ENCODE measurements around the gene CCDC51. TPM values are rescaled to one million over a fixed set of nuclear protein-coding genes. Genes with fewer than 3 reads are reported as not detected.

Gene CCDC51
- polyA plus RNA-seq, 1 donor from 2014 or later, result 13.4 TPM

DNA sequence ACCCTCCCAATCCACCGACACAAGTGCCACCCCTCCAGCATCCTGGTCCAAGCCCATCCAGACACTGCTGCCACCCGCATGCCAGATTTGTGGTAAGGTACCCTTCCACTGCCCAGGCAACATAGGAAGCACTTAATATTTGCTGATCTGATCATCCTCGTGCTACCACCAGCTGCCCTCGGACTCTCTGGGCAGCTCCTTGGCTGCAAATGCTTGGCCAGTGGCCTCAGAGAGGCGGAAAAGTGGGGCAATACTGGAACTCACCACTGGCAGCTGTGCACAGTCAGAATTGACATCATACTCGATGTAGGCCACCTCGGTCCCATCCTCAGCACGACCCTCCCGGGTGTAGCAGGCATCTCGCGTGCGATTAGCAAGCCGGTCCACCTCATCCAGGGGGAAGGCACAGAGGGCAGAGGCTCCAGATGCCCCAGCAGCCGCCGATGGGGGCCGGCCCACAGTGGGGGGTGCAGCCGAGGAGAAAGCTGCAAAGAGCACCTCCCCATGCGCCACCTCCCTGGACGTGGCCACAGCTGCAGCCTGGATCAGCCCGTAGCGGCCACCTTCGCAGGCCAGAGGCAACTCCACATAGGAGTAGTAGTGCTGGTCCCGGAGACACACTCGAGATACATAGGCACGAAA, 16.6 kb downstream of the CCDC51 start:
- no peaks in the 10 kb centered on the region for H3K9me3 Mint-ChIP-seq
- no peak overlapping the region for H3K4me3 Mint-ChIP-seq
- H3K4me1 Mint-ChIP-seq, result peaks cover 2 to 4% (median 3%) of the 10 kb centered on the region in 3 donors
- peaks cover 11% of the 10 kb centered on the region for H3K27me3 Mint-ChIP-seq
- H3K36me3 Mint-ChIP-seq, result no peaks in the 10 kb centered on the region
- H3K27ac Mint-ChIP-seq, result no peak overlapping the region

GRCh38 chr3:48422681-48423080, 17.2 kb downstream of the CCDC51 start:
- Mint-ChIP-seq H3K9me3 (no peaks in the 10 kb centered on the region), H3K36me3 (no peaks in the 10 kb centered on the region), H3K4me1 (peaks cover 0 to 4% (median 2%) of the 10 kb centered on the region in 3 donors), H3K27me3 (peaks cover 7% of the 10 kb centered on the region), H3K27ac (no peak overlapping the region), H3K4me3 (no peak overlapping the region)

GRCh38 chr3:48422272-48422671, 17.6 kb downstream of the CCDC51 start:
- Mint-ChIP-seq H3K4me1 (peaks cover 0 to 3% (median 2%) of the 10 kb centered on the region in 3 donors), H3K27me3 (peaks cover 7% of the 10 kb centered on the region), H3K27ac (no peak overlapping the region), H3K9me3 (no peaks in the 10 kb centered on the region), H3K4me3 (no peak overlapping the region), H3K36me3 (no peaks in the 10 kb centered on the region)

DNA sequence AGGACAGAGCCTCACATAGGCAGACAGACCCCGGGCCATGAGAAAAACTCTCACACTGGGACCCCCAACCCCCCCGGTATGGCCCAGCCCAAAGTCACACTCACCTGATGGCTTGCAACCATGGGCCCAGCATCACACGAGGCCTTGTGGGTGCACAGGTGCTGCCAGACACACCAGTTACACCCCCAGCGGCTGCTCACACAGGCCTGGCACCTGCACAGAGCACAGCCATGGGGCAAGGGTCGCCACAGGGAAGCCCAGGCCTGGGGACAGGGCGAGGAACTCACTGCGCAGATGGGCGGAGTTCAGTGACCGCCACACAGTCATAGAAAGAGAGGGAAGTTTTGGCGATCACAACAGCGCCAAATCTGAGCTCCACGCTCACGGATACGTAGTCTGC, 19.4 kb downstream of the CCDC51 start:
- peaks cover 0 to 3% (median 0%) of the 10 kb centered on the region in 3 donors for H3K4me1 Mint-ChIP-seq
- no peak overlapping the region for H3K4me3 Mint-ChIP-seq
- no peak overlapping the region for H3K27ac Mint-ChIP-seq
- H3K9me3 Mint-ChIP-seq, result no peaks in the 10 kb centered on the region
- H3K36me3 Mint-ChIP-seq, result no peaks in the 10 kb centered on the region
- peaks cover 7% of the 10 kb centered on the region for H3K27me3 Mint-ChIP-seq

DNA sequence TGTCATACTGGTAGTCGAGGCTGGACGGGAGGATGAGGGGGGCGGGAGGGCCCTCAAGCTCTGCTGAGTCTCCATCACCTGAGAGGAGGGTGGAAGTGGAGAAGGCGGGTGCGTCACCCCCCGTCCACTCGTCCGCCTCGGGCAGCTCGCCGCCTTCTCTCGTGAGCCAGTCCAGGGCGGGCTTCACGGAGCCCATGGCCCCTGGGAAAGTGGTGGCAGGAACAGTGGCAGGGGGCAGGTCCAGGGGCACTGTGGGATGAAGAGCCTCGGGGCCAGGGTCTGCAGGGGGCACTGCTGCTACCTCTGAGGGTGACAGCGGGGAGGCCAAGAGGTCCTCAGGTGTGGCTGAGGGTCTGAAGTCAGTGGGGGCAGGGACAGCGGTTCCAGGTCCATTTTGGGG, 20.3 kb downstream of the CCDC51 start:
- Mint-ChIP-seq H3K27ac (no peak overlapping the region), H3K27me3 (peaks cover 4% of the 10 kb centered on the region), H3K4me1 (peaks cover 0 to 4% (median 0%) of the 10 kb centered on the region in 3 donors), H3K36me3 (no peaks in the 10 kb centered on the region), H3K9me3 (no peaks in the 10 kb centered on the region), H3K4me3 (no peak overlapping the region)

DNA sequence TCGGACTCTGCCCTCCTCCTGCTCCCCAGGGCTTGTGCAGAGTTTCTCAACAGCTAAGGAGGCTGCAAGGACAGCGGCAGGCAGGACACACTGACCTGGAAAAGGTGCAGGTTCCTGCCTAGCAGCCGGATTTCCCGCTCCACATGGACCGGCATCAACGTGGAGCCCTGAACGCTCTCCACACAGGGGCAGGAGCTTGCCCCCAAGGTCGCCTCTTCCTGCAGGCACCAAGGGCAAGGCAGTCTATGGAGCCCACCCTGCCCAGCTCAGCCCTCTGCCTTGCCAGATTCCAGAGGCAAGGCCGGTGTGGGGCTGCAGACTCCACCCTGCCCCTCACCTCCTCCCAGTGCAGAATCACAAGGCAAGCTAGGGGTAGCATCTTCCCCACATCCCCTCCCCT, 20.8 kb downstream of the CCDC51 start:
- Mint-ChIP-seq H3K4me1 (peaks cover 0 to 4% (median 0%) of the 10 kb centered on the region in 3 donors), H3K4me3 (no peak overlapping the region), H3K27ac (no peak overlapping the region), H3K27me3 (peaks cover 4% of the 10 kb centered on the region), H3K9me3 (no peaks in the 10 kb centered on the region), H3K36me3 (no peaks in the 10 kb centered on the region)

- H3K9me3 Mint-ChIP-seq, result no peaks in the 10 kb centered on the region
- H3K27ac Mint-ChIP-seq, result no peak overlapping the region
- H3K4me1 Mint-ChIP-seq, result peaks cover 0 to 4% (median 0%) of the 10 kb centered on the region in 3 donors
- peaks cover 4% of the 10 kb centered on the region for H3K27me3 Mint-ChIP-seq
- no peak overlapping the region for H3K4me3 Mint-ChIP-seq
- no peaks in the 10 kb centered on the region for H3K36me3 Mint-ChIP-seq
Measured at GRCh38 chr3:48418651-48419050, 21.3 kb downstream of the CCDC51 start.

DNA sequence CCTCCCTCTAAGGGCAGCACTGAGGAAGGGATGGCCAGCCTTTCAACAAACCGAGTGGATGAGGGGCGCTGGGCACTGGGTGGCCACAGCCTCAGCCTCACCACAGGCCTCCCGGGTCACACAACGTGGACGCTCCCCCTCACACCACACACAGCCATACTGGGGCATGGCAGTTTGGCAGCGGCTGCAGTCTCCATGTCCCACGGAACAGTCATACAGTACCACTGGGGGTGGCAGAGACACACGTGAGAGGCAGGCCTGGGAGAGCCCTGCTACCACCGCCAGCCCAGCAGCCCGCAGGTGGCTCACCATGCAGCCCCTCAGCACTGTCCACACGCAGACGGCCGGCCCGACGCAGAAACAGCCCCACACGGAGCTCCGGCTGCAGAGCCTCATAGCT, 21.8 kb downstream of the CCDC51 start:
- H3K27me3 Mint-ChIP-seq, result peaks cover 4% of the 10 kb centered on the region
- H3K27ac Mint-ChIP-seq, result no peak overlapping the region
- H3K9me3 Mint-ChIP-seq, result no peaks in the 10 kb centered on the region
- H3K4me1 Mint-ChIP-seq, result peaks cover 0 to 4% (median 0%) of the 10 kb centered on the region in 3 donors
- H3K4me3 Mint-ChIP-seq, result no peak overlapping the region
- H3K36me3 Mint-ChIP-seq, result no peaks in the 10 kb centered on the region

GRCh38 chr3:48417529-48418108, 22.3 kb downstream of the CCDC51 start:
- H3K4me3 Mint-ChIP-seq, result no peak overlapping the region
- H3K36me3 Mint-ChIP-seq, result no peaks in the 10 kb centered on the region
- H3K27ac Mint-ChIP-seq, result no peak overlapping the region
- peaks cover 0 to 4% (median 0%) of the 10 kb centered on the region in 3 donors for H3K4me1 Mint-ChIP-seq
- peaks cover 1% of the 10 kb centered on the region for H3K27me3 Mint-ChIP-seq
- no peaks in the 10 kb centered on the region for H3K9me3 Mint-ChIP-seq

- H3K27me3 Mint-ChIP-seq, result peaks cover 1% of the 10 kb centered on the region
- H3K4me3 Mint-ChIP-seq, result no peak overlapping the region
- peaks cover 0 to 2% (median 0%) of the 10 kb centered on the region in 3 donors for H3K4me1 Mint-ChIP-seq
- H3K36me3 Mint-ChIP-seq, result no peaks in the 10 kb centered on the region
- no peaks in the 10 kb centered on the region for H3K9me3 Mint-ChIP-seq
- H3K27ac Mint-ChIP-seq, result no peak overlapping the region
Measured at GRCh38 chr3:48416546-48416945, 23.4 kb downstream of the CCDC51 start.

DNA sequence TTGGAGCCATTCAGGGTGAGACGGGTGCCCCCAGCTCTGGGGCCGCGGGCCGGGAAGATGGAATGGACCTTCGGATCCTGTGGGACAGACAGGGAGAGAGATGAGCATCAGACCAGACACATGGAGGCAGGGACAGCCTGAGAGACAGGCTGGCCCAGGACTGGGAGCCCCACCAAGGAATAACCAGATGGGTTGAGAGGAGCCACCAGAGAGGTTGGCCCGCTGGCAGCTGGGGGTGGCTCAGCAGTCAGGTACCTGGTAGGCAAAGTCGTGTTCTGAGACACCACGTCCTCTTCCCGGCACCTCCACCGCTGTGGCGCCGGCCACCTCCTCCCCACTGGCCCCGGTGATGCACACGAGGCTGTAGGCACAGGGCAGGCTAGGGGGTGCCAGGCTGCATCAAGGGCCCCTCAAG, 23.8 kb downstream of the CCDC51 start:
- Mint-ChIP-seq H3K9me3 (no peaks in the 10 kb centered on the region), H3K27me3 (no peaks in the 10 kb centered on the region), H3K4me1 (peaks cover 0 to 2% (median 0%) of the 10 kb centered on the region in 3 donors), H3K4me3 (no peak overlapping the region), H3K36me3 (no peaks in the 10 kb centered on the region), H3K27ac (no peak overlapping the region)

DNA sequence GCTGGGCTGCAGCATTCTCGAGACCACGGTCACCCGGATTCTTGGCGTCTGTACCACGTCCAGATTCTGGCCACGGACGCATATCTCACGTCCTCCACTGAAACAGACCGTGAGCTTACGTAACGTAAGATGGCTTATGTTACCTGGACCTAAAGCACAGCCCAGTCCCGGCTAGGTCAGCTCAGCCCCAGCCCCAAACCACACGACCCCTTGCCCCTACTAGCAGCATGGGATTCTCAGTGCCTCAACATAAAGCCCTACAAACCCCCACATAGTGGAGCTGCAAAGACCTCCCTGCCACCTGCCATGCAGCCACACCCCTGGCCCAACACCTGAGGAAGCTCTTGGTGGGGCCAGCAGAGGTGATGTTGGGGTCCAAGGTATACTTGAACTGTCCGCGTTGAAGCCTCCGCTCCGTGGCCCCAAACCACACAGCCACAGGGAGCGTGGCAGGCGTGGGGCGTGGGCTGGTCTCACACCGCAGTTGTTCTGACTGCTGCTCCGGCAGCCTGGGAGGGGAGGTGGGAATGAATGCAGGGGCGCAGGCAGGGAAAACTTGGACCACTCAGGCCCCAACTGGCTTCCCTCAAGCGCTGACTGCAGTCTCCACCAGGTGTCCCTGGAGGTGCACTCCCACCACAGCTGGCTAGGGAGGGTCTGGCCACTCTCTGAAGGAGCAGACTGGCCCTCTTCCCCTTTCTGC, 24.5 kb downstream of the CCDC51 start:
- H3K36me3 Mint-ChIP-seq, result no peaks in the 10 kb centered on the region
- H3K27me3 Mint-ChIP-seq, result no peaks in the 10 kb centered on the region
- H3K27ac Mint-ChIP-seq, result no peak overlapping the region
- H3K4me3 Mint-ChIP-seq, result no peak overlapping the region
- peaks cover 0 to 2% (median 0%) of the 10 kb centered on the region in 3 donors for H3K4me1 Mint-ChIP-seq
- no peaks in the 10 kb centered on the region for H3K9me3 Mint-ChIP-seq

DNA sequence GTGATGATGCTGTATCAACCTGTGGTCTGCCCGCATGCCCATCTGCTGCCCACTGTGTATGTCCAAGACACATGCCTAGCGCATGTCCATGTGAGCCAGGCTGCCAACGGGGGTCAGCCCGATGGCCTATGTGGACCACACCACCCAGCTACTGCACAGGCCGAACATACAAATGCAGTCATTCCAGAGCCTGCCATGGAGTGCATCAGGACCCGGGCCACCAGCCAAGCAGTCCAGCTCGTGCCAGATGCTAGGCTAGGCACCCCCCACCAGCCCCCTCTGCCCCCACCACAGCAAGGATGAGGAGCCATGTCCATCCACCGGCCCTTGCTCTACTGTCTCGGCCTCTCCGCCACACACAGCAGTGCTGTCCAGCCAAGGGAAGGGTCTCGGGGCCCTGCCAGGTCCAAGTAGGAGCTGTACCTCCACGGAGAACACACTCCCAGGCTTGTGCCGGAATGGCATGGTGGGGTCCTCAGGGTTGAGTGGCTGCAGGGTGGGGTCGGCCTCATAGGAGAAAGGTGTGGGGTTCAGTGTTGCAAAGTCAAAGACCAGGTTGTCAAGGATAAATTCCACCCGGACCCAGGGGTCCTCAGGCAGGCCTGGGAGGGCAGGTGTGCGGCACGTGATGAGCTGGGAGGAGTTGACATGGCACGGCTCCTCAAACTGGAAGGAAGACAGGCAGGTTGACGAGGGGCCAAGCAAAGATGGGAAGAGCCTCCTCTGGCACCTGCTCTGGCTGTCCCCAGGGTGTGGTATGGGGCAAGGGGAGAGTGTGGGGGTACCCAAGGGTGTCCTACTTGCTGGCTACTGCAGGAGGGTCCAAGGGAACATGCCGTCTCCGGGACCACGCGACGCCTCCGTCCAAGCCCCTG, 25.3 kb downstream of the CCDC51 start:
- Mint-ChIP-seq H3K27me3 (no peaks in the 10 kb centered on the region), H3K27ac (no peak overlapping the region), H3K4me1 (peaks cover 0 to 2% (median 0%) of the 10 kb centered on the region in 3 donors), H3K4me3 (no peak overlapping the region), H3K36me3 (no peaks in the 10 kb centered on the region), H3K9me3 (no peaks in the 10 kb centered on the region)

GRCh38 chr3:48413611-48414010, 26.3 kb downstream of the CCDC51 start:
- Mint-ChIP-seq H3K4me3 (no peak overlapping the region), H3K9me3 (no peaks in the 10 kb centered on the region), H3K36me3 (no peaks in the 10 kb centered on the region), H3K27ac (no peak overlapping the region), H3K4me1 (peaks cover 0 to 2% (median 0%) of the 10 kb centered on the region in 3 donors), H3K27me3 (no peaks in the 10 kb centered on the region)

DNA sequence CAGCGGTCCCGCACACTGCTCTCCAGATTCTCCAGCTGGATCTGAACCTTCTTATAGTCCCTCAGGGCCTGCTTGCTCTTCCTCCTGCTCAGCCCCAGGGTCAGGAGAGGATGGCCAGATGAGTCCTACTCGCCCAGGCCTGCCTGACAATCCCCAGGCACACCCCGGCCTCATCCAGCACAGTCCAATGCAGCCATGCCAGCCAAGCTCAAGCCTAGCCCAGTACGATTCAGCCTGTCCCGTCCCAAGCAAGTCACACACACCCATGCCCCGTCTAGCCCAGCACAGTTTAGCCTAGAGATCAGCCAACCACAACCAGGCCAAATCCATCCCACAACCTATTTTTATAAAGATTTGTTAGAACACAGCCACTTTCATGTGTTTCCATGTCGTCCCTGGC, 26.8 kb downstream of the CCDC51 start:
- no peak overlapping the region for H3K27ac Mint-ChIP-seq
- no peak overlapping the region for H3K4me3 Mint-ChIP-seq

More for the DNA sequence above, 26.8 kb downstream of the CCDC51 start:
- Mint-ChIP-seq H3K9me3 (no peaks in the 10 kb centered on the region), H3K27me3 (no peaks in the 10 kb centered on the region), H3K36me3 (no peaks in the 10 kb centered on the region), H3K4me1 (peaks cover 0 to 4% (median 0%) of the 10 kb centered on the region in 3 donors)

All from IgD-negative memory B cell (primary cell).